Heart right ventricle (tissue), 16 donors: ENCODE data around the gene SETDB2. TPM values are rescaled to one million over a fixed set of nuclear protein-coding genes. Genes with fewer than 3 reads are reported as not detected.

Experiments used
- ATAC-seq, 8 donors: fragments of 200-7000 bp; cut with Tn5 transposase; one replicate each; pipeline ENCODE4 v1.9.1; 2020; ENCODE audit warnings: mild to moderate bottlenecking in 8 of 8, moderate library complexity in 8 of 8, moderate number of reproducible peaks in 1 of 8
- DNase-seq, 2 donors: peaks; one replicate each; pipeline ENCODE4 v3.0.0-alpha.2; 2020
- H3K27ac ChIP-seq, 10 donors: fragments of 200-600 bp; sonication (generic) in 2 of 10; one replicate each; pipeline versions ENCODE4 v1.5.0 to v1.8.0; 2020 to 2022; ENCODE audit warnings: mild to moderate bottlenecking in 3 of 10
- H3K27me3 ChIP-seq, 7 donors: fragments of 200-600 bp; one replicate each; pipeline ENCODE4 v1.8.0; 2021 to 2022; ENCODE audit warnings: mild to moderate bottlenecking in 2 of 7
- H3K36me3 ChIP-seq, 9 donors: fragments of 200-600 bp; sonication (generic) in 1 of 9; one replicate each; pipeline versions ENCODE4 v1.5.0 to v1.8.0; 2020 to 2022; ENCODE audit warnings: mild to moderate bottlenecking in 2 of 9
- H3K4me1 ChIP-seq, 9 donors: fragments of 200-600 bp; sonication (generic) in 1 of 9; one replicate each; pipeline versions ENCODE4 v1.5.0 to v1.8.0; 2020 to 2022; ENCODE audit warnings: mild to moderate bottlenecking in 4 of 9
- H3K4me3 ChIP-seq, 10 donors: fragments of 200-600 bp; sonication (generic) in 2 of 10; one replicate each; pipeline versions ENCODE4 v1.5.0 to v1.8.0; 2020 to 2022; ENCODE audit warnings: mild to moderate bottlenecking in 7 of 10, moderate library complexity in 2 of 10
- H3K9me3 ChIP-seq, 11 donors: fragments of 200-600 bp in 10 of 11; sonication (generic) in 2 of 11; one replicate each; pipeline versions ENCODE4 v1.5.0 to v1.8.0; 2013 to 2022; ENCODE audit warnings: mild to moderate bottlenecking in 2 of 11, control low read depth in 1 of 11, moderate library complexity in 1 of 11
- CTCF ChIP-seq, 9 donors: fragments of 200-600 bp; sonication (generic) in 2 of 9; IDR thresholded peaks; one replicate each; pipeline versions ENCODE4 v1.5.0 to v1.8.0; 2021 to 2022; ENCODE audit warnings: antibody characterized with exemption in 9 of 9, mild to moderate bottlenecking in 5 of 9, moderate library complexity in 1 of 9
- WGBS, 2 donors: extraction: QIAGEN DNeasy Blood & Tissue Kit; methylation state at CpG; one replicate each; pipeline ENCODE4 v1.1.7; 2013; ENCODE audit warnings: inconsistent platforms in 1 of 2; 5-methylcytosine and 5-hydroxymethylcytosine counted together
- intact Hi-C, 10 donors: fragments of 100-400 bp; cut with DNase I; formaldehyde crosslinking; loops; one replicate each; pipeline versions ENCODE4 v1.11.1 to v1.14.2; 2022
- polyA plus RNA-seq, 2 donors: library from polyadenylated mRNA; stranded (reverse); fragments of 200-250 nt; gene quantifications; one replicate each; pipeline ENCODE4 v1.2.3, GENCODE V29; 2013
- total RNA-seq, 10 donors: library from RNA; stranded (reverse); fragmentation: NEBNext Ultra II Directional in 3 of 10; extraction: Animal tissue kit (Norgen Biotek cat#: 25700) in 3 of 10; gene quantifications; one replicate each; pipeline versions ENCODE4 v1.2.1 to v1.2.4, GENCODE V29; 2021 to 2023
- donor health status: Arrhythmogenic right ventricular cardiomyopathy.
- donor health status: ischemic (EF 13 %, LVEDD 7.1; RV severe dilation, severe dysfunction).
- donor health status: healthy with polysubstance abuse.
- donor health status: DM: no; HTN: yes; CAD: no.
- donor health status: DM: no; HTN: no; CAD: no.
- donor health status: ischemic (EF 25% LVEDD 6.9; RV normal size, moderate dysfunction).
- donor health status: ischemic (EF 25% LVEDD 5.7; RV mildly dilated, moderate dysfunction).
- donor health status: healthy.
- donor health status: DM: yes; HTN: yes; CAD: no.
- donor health status: Ischemic cardiomyopathy.
- donor health status: ischemic (EF 35%, LVEDD 5.7; RV mildly dilated, moderate dysfunction).
- donor health status: nonischemic (EF 11% LVEDD 7.7; RV severe dilation, severe dysfunction).
- donor health status: DM: yes; HTN: yes; CAD: no.
- donor health status: PGD.
- donor health status: ischemic (EF 29% LVEDD 5.4; RV normal size, mild dysfunction).
- donor health status: nonischemic (EF 23%, LVEDD 6.1; RV moderate dilation, normal function).

SETDB2 gene
- total and polyA plus RNA-seq, 12 donors, result 3.8 to 18.2 (median 12.1) TPM

GRCh38 chr13:49448753-49449152 is 4.7 kb downstream of the SETDB2 start:
- WGBS, 2 donors, result 92 to 93% methylated on average over 2 of the region's 2 CpGs
- intact Hi-C loops, result loop anchor here in 2 of 10 donors (10.0 kb wide), 2 partner anchors 46 to 136 kb away; partner anchors contain the start of genes PHF11 (in 1 of the 2) and RCBTB1 (in 1 of the 2)
- ATAC-seq (no peak), DNase-seq (no peak)
- Histone ChIP-seq H3K4me3 (no peak overlapping the region), H3K27ac (no peak overlapping the region), H3K9me3 (no peaks in the 10 kb centered on the region), H3K36me3 (peaks cover 0 to 19% (median 0%) of the 10 kb centered on the region in 9 donors), H3K4me1 (peaks cover 0 to 42% (median 29%) of the 10 kb centered on the region in 9 donors), H3K27me3 (no peaks in the 10 kb centered on the region)
- TF ChIP-seq CTCF (IDR thresholded peaks at IDR 0.05), result no peak

GRCh38 chr13:49450105-49450819 is 6.2 kb downstream of the SETDB2 start:
- intact Hi-C loops, result no loop called here
- no peaks in the 10 kb centered on the region for H3K9me3 ChIP-seq
- no peak overlapping the region for H3K27ac ChIP-seq
- H3K27me3 ChIP-seq, result no peaks in the 10 kb centered on the region
- peaks cover 0 to 48% (median 23%) of the 10 kb centered on the region in 9 donors for H3K4me1 ChIP-seq
- DNase-seq (no peak), ATAC-seq (no peak)
- no peak for TF ChIP-seq CTCF (IDR thresholded peaks at IDR 0.05)
- H3K36me3 ChIP-seq, result peaks cover 0 to 19% (median 0%) of the 10 kb centered on the region in 9 donors
- WGBS, 2 donors, result 73 to 77% methylated on average over 3 of the region's 3 CpGs
- H3K4me3 ChIP-seq, result no peak overlapping the region

GRCh38 chr13:49452725-49453457 is 8.8 kb downstream of the SETDB2 start:
- no peak for ATAC-seq
- WGBS, 2 donors, result 95 to 99% methylated on average over 8 of the region's 8 CpGs
- H3K36me3 ChIP-seq, result peaks cover 0 to 19% (median 0%) of the 10 kb centered on the region in 9 donors
- H3K4me3 ChIP-seq, result no peak overlapping the region
- H3K27ac ChIP-seq, result no peak overlapping the region
- peaks cover 0 to 23% (median 4%) of the 10 kb centered on the region in 9 donors for H3K4me1 ChIP-seq
- DNase-seq, result no peak
- intact Hi-C loops, result no loop called here
- no peaks in the 10 kb centered on the region for H3K9me3 ChIP-seq
- no peaks in the 10 kb centered on the region for H3K27me3 ChIP-seq
- no peak for TF ChIP-seq CTCF (IDR thresholded peaks at IDR 0.05)

- H3K9me3 ChIP-seq, result no peaks in the 10 kb centered on the region
- H3K36me3 ChIP-seq, result peaks cover 0 to 25% (median 0%) of the 10 kb centered on the region in 9 donors
- H3K4me1 ChIP-seq, result peaks cover 0 to 21% (median 1%) of the 10 kb centered on the region in 9 donors
- H3K4me3 ChIP-seq, result no peak overlapping the region
- ATAC-seq, result no peak
- intact Hi-C loops, result no loop called here
- 97 to 98% methylated on average over 7 of the region's 7 CpGs for WGBS, 2 donors
- TF ChIP-seq CTCF (IDR thresholded peaks at IDR 0.05), result no peak
- H3K27ac ChIP-seq, result no peak overlapping the region
- H3K27me3 ChIP-seq, result no peaks in the 10 kb centered on the region
- DNase-seq, result no peak
Measured at GRCh38 chr13:49453465-49453864, 9.4 kb downstream of the SETDB2 start.
